GM10266 (cell line): ENCODE measurements around the gene DSCAM.

Experiments
- DNase-seq: peaks from one replicate; pipeline ENCODE4 v3.0.0; 2012; ENCODE audit errors: extremely low spot score
- TF ChIP-seq, protein P1 (sequence below): IDR thresholded peaks from 2 replicates; pipeline ENCODE4 v1.5.1; 2012; ENCODE audit warnings: mild to moderate bottlenecking, low read depth; ENCODE audit not compliant: control insufficient read depth, insufficient read depth; ENCODE audit errors: missing control alignments

DSCAM gene

DNA sequence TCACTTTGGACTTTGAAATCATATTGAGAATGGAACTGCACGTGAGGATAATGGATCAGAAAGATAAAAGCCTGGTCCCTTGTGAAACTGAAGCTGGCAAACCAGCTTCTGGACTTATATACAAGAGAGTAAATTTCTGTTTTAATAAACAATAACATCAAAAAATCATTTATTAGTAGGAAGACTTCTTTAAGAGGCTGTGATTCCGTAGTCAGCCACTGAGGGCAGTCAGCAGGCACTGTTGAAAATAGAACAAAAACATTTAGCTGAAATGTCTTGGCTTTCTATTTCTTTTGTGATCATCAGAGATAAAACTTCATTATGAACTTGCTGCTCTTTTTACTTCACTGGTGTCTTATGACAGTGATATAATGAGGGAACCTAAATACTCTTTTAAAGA, 490.3 kb downstream of the DSCAM start:
- DNase-seq = no peak
- TF ChIP-seq, protein P1, sequence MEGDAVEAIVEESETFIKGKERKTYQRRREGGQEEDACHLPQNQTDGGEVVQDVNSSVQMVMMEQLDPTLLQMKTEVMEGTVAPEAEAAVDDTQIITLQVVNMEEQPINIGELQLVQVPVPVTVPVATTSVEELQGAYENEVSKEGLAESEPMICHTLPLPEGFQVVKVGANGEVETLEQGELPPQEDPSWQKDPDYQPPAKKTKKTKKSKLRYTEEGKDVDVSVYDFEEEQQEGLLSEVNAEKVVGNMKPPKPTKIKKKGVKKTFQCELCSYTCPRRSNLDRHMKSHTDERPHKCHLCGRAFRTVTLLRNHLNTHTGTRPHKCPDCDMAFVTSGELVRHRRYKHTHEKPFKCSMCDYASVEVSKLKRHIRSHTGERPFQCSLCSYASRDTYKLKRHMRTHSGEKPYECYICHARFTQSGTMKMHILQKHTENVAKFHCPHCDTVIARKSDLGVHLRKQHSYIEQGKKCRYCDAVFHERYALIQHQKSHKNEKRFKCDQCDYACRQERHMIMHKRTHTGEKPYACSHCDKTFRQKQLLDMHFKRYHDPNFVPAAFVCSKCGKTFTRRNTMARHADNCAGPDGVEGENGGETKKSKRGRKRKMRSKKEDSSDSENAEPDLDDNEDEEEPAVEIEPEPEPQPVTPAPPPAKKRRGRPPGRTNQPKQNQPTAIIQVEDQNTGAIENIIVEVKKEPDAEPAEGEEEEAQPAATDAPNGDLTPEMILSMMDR = no peak

DNA sequence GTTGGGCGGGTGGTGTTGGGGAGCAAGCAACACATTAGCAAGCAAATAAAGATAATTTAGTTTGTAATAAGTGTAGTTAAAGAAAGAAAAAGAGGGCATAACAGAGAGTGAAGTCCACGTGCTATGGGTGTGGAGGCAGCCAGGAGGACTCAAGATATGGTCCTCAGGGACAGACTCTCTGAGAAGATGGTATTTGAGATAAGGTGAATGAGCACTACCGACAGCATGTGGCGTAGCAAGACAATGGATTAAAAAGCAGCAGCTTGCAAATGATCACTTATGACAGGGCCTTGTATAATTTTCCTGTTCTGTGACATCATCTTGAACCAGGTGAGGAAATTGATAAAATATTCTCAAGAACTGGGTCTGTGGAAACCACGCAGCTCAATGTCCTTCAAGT, 491.9 kb downstream of the DSCAM start:
- DNase-seq = no peak
- TF ChIP-seq, protein P1 = no peak

DNA sequence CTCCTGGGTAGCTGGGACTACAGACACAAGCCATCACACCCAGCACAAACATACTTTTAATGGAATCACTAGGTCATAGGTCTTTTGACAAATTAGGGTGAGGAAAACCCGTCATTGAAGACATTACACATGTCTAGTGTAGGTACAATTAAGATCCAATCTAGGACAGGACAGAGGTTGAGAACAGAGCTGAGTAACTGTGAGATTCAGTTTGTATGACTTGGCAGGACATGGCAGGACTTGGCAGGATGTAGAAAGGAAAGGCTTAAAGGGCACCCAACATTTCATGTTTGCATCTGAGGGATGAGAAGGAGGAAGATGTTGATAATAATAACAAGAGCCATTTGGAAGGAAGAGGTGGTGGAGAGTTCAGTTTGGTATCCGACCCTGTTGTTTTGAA, 496.0 kb downstream of the DSCAM start:
- TF ChIP-seq, protein P1 = no peak
- DNase-seq = no peak

DNA sequence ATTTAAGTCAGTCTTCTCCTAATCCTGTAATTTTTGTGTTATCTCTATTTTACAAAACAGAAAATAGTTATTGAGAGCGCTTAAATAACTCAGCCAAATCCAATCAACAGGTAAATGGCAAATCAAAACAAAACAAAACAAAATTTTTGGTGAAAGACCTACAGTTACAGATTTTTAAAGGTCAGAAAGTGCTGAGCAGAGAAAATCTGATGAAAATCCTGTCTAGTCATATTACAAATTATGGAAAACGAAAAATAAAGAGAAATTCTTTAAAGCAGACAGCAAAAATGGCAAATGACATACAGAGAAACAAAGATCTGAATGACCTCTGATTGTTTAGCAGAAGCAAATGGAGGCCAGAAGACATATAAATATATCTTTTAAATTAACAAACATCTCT, 497.4 kb downstream of the DSCAM start:
- DNase-seq = no peak
- TF ChIP-seq, protein P1 = no peak

DNA sequence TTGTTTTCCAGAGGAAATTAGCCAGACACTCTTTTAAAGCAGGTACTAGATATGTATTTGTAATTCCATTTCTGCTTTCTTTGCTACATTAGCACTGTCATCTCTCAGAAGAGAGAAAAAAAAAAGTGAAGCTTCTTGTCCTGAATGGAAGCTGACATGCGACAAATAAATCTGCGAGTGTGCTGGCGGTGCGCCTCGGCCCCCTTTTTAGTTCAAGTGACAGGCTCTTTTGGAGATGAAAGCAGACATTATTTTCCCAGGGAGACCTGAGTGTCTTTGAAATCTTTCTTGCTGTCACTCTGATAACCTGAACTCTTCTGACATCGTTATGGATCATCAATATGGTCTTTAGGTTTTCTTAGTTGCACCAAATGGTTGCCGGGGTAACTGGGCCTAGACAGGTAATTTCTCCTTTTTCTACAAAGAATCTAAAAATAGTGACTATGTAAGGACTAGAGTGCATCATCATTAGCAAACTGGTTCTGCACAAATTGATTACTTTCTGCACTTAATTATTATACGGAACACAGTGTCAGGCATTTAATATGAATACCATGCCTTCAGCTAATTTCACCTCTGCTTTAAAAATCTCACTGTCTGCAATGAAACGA, 501.1 kb downstream of the DSCAM start:
- TF ChIP-seq, protein P1 = no peak

DNA sequence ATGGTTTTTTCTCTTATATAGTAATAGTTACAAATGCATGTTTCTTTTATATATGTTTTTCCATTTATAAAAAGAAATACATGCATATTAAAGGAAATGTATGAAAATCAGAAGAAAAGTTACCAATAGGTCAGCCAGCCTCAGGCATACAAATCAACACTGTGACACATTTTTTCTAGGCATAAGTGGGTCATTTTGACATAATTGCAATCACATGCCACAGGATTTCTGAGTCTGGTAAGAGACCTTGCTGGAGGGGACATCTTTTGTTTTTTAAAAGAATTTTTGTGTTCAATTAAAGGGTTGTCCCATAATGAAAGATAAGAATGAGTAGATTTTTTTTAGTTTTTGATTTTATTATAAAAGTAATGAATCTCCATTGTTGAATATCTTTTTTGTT, 506.6 kb downstream of the DSCAM start:
- DNase-seq = no peak
- TF ChIP-seq, protein P1 = no peak

More for the DNA sequence above, 501.1 kb downstream of the DSCAM start:
- no peak for DNase-seq

DNA sequence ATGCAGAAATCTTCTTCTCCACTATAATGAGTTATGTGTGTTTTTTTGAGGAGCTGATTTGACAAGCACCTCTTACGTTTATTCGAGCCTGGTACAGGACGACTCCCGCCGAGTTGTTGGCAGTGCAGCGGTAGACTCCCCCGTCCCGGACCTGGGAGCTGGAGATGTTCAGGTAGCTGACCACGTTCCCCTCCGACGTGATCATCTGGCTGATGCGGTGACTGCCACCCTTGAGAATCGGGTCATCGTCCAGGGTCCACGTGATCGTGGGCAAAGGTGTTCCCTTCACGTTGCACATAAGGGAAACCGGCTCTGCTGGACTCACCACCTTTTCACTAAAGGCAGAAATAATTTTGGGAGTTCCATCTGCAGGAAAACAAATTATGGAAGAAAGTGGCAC, 507.9 kb downstream of the DSCAM start:
- no peak for DNase-seq
- TF ChIP-seq, protein P1 = no peak
